GM12891 (cell line): ENCODE measurements around the gene STAM.

ENCODE experiments used
- PAX5 ChIP-seq: IDR thresholded peaks from 2 replicates; pipeline ENCODE4 v1.6.1; 2011; ENCODE audit warnings: low read length, moderate library complexity, mild to moderate bottlenecking; ENCODE audit not compliant: insufficient read depth, severe bottlenecking
- POLR2A ChIP-seq: IDR thresholded peaks from 2 replicates; pipeline ENCODE4 v1.6.1; 2011; ENCODE audit warnings: low read depth, low read length, control low read depth
- POU2F2 ChIP-seq: IDR thresholded peaks from 2 replicates; pipeline ENCODE4 v1.6.1; 2011; ENCODE audit warnings: low read depth, mild to moderate bottlenecking, control low read depth, low read length, moderate library complexity

DNA sequence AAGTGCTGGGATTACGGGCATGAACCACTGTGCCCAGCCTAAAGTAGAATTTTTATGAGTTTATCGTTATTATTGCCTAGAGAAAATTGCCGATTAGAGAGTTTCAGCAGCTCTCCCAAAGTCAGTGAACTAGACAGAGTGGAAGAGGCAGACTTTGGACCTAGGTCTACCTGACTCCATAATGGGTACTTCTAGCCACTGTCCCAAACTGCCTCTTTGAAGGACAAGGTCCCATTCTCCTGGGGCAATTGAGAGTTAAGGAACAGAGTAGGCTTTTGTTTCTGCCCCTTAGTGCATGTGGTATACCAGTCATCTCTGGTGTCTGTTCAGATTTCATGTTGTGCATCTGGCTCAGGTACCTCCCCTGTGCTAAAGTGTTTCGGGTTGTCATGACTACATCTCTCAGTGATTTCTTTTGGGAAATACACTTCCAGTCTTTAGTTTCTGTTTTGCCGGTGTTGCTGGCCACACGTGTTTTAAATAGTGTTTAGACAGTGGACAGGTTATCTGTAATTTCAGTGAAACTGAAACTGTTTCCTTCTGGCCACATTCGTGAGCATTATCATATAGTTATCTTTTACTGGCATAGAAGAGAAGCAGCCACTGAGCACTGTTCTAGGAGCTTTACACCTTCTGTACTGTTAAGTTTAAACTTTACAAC is 112.7 kb downstream of the STAM start:
- TF ChIP-seq POU2F2 (no peak), POLR2A (no peak), PAX5 (no peak)
